HepG2 (cell line): ENCODE results near the gene OSTF1. TPM values are rescaled to one million over a fixed set of nuclear protein-coding genes. Genes with fewer than 3 reads are reported as not detected.
A peak's percentile ranks its signal among the peaks of the same experiment; 100 is the strongest.

Source experiments
- BORCS8-MEF2B ChIP-seq: sonication (generic); formaldehyde crosslinking; IDR thresholded peaks from 2 replicates; pipeline ENCODE4 v1.8.0; 2022; ENCODE audit warnings: mild to moderate bottlenecking, missing genetic modification reagents
- DNMT1 ChIP-seq: sonication (generic); formaldehyde crosslinking; IDR thresholded peaks from 2 replicates; pipeline ENCODE4 v1.5.1; 2020; ENCODE audit warnings: mild to moderate bottlenecking, missing genetic modification reagents
- ETV6 ChIP-seq: sonication (generic); formaldehyde crosslinking; conservative IDR thresholded peaks from 2 replicates; pipeline ENCODE4 v1.4.0; 2020; ENCODE audit warnings: missing genetic modification reagents
- HNRNPH1 ChIP-seq: fragments of 200-400 bp; formaldehyde crosslinking; optimal IDR thresholded peaks from 2 replicates; pipeline ENCODE3; 2017; ENCODE audit warnings: mild to moderate bottlenecking, low read depth, low read length
- JUNB ChIP-seq: sonication (generic); formaldehyde crosslinking; IDR thresholded peaks from 2 replicates; pipeline ENCODE4 v1.8.0; 2022; ENCODE audit warnings: missing genetic modification reagents, mild to moderate bottlenecking, borderline replicate concordance
- PHF20 ChIP-seq: sonication (generic); formaldehyde crosslinking; IDR thresholded peaks from 2 replicates; pipeline ENCODE4 v1.5.0; 2020; ENCODE audit warnings: mild to moderate bottlenecking, missing genetic modification reagents
- SNRNP70 ChIP-seq: fragments of 200-400 bp; formaldehyde crosslinking; IDR thresholded peaks from 2 replicates; pipeline ENCODE4 v1.6.1; 2017; ENCODE audit warnings: mild to moderate bottlenecking, low read depth, low read length, moderate library complexity
- USF2 ChIP-seq, 2 experiments: sonication (generic) in 1 of 2; formaldehyde crosslinking in 1 of 2; IDR thresholded peaks; 2 replicates each; pipeline versions ENCODE4 v1.5.1 to v1.6.1; 2011 to 2020; ENCODE audit warnings: borderline replicate concordance in 1 of 2, low read depth in 1 of 2, low read length in 1 of 2, mild to moderate bottlenecking in 1 of 2, missing genetic modification reagents in 1 of 2, moderate library complexity in 1 of 2
- ZEB1 ChIP-seq: IDR thresholded peaks from 2 replicates; pipeline ENCODE4 v1.6.1; 2012; ENCODE audit warnings: mild to moderate bottlenecking, low read depth, inconsistent platforms; ENCODE audit not compliant: insufficient replicate concordance
- ZNF24 ChIP-seq: fragments of 450-650 bp; IDR thresholded peaks from 2 replicates; pipeline ENCODE4 v1.6.1; 2017; ENCODE audit warnings: antibody characterized with exemption, mild to moderate bottlenecking
- ZNF260 ChIP-seq: sonication (generic); formaldehyde crosslinking; IDR thresholded peaks from 2 replicates; pipeline ENCODE4 v1.4.0; 2020; ENCODE audit warnings: missing genetic modification reagents, low read depth, mild to moderate bottlenecking, borderline replicate concordance
- ZNF362 ChIP-seq: sonication (generic); formaldehyde crosslinking; IDR thresholded peaks from 2 replicates; pipeline ENCODE4 v1.4.0; 2020; ENCODE audit warnings: missing genetic modification reagents, mild to moderate bottlenecking, borderline replicate concordance
- ZNF639 ChIP-seq: conservative IDR thresholded peaks from 2 replicates; pipeline ENCODE4 v1.6.1; 2018; ENCODE audit warnings: missing genetic modification reagents
- polyA plus RNA-seq, 8 experiments: library from polyadenylated mRNA; depleted of rRNA in 3 of 8; stranded (reverse) in 7 of 8; unstranded in 1 of 8; fragments of >200 nt; fragmentation: Illumina TruSeq in 4 of 8; extraction: Trizol in 4 of 8; gene quantifications; 2 replicates each; pipeline versions ENCODE4 v1.2.1 to v1.2.3, GENCODE V29; 2011 to 2016; ENCODE audit warnings: low read depth in 4 of 8, missing spikeins in 1 of 8, mixed read lengths in 1 of 8; ENCODE audit not compliant: insufficient read depth in 1 of 8
- total RNA-seq, 5 experiments: library from RNA; depleted of rRNA; stranded (reverse); fragments of >200 nt; fragmentation: Illumina TruSeq; extraction: Trizol; gene quantifications; 2 replicates each; pipeline ENCODE4 v1.2.3, GENCODE V29; 2016; ENCODE audit warnings: low read depth in 1 of 5

The OSTF1 gene
- total and polyA plus RNA-seq, 2 of the 13 experiments (the other 11 are each of a cell fraction or from before 2014, with no cell fraction given) = 16.8 to 39.0 TPM

- TF ChIP-seq BORCS8-MEF2B (CRISPR knock-in tag) (no peak), SNRNP70 (no peak), ZNF24 (no peak), DNMT1 (no peak), JUNB (CRISPR knock-in tag) (no peak), ETV6 (CRISPR knock-in tag) (no peak), ZNF260 (CRISPR knock-in tag) (no peak), ZNF639 (no peak; the same call in 1 of the 2 replicates), ZNF362 (CRISPR knock-in tag) (no peak; the same call in 1 of the 2 replicates), PHF20 (CRISPR knock-in tag) (peak; percentile 26), USF2 (IDR thresholded peaks at IDR 0.05; ENCODE audit: low read depth, low read length) (no peak), USF2 (CRISPR knock-in tag; IDR thresholded peaks at IDR 0.05; ENCODE audit: borderline replicate concordance) (no peak), ZEB1 (peak; percentile 83), HNRNPH1 (no peak)
Measured at GRCh38 chr9:75087824-75088645, at the start of gene OSTF1, which contains the start of gene NMRK1 (continued).
